Right atrium auricular region (tissue), 2 donors: Measurements from ENCODE around the gene EVI5. TPM values are rescaled to one million over a fixed set of nuclear protein-coding genes. Genes with fewer than 3 reads are reported as not detected.
"Not testable (repeated sequence)": the region's sequence is repeated elsewhere in the genome, so short reads cannot be mapped to it uniquely, and the experiment has no call there.

ENCODE experiments used
- DNase-seq: peaks from one replicate; pipeline ENCODE4 v3.0.0-alpha.2; 2019; ENCODE audit warnings: low spot score
- H3K27ac ChIP-seq, 2 donors: fragments of 200-600 bp; sonication (generic); 1 replicate in 1 of 2; 2 replicates in 1 of 2; pipeline ENCODE4 v1.5.1; 2016 to 2019
- H3K27me3 ChIP-seq, 2 donors: fragments of 200-600 bp; sonication (generic); one replicate each; pipeline versions ENCODE4 v1.5.1 to v1.6.0; 2017 to 2019
- H3K36me3 ChIP-seq: fragments of 200-600 bp; sonication (generic); one replicate; pipeline ENCODE4 v1.5.1; 2016
- H3K4me1 ChIP-seq, 2 donors: fragments of 200-600 bp; sonication (generic); one replicate each; pipeline versions ENCODE4 v1.5.1 to v1.6.0; 2017 to 2019
- H3K4me3 ChIP-seq, 2 donors: fragments of 200-600 bp; sonication (generic); 1 replicate in 1 of 2; 2 replicates in 1 of 2; pipeline ENCODE4 v1.5.1; 2017 to 2019; ENCODE audit warnings: mild to moderate bottlenecking in 1 of 2, moderate library complexity in 1 of 2
- H3K9me3 ChIP-seq, 2 donors: fragments of 200-600 bp; sonication (generic); one replicate each; pipeline ENCODE4 v1.5.1; 2019
- CTCF ChIP-seq, 2 donors: fragments of 200-600 bp; sonication (generic); IDR thresholded peaks; one replicate each; pipeline ENCODE4 v1.5.1; 2019; ENCODE audit warnings: antibody characterized with exemption in 2 of 2
- total RNA-seq, 2 donors: library from RNA; depleted of rRNA; stranded (reverse); fragments of >200 nt; gene quantifications; one replicate each; pipeline ENCODE4 v1.1.0, GENCODE V29; 2016

EVI5 gene
- total RNA-seq, 2 donors from 2014 or later, result 26.4 to 41.9 TPM

- no peaks in the 10 kb centered on the region for H3K36me3 ChIP-seq
- no peak for DNase-seq
- H3K4me3 ChIP-seq, result no peak overlapping the region
- H3K27ac ChIP-seq, result no peak overlapping the region
- H3K9me3 ChIP-seq, result no peaks in the 10 kb centered on the region
- H3K27me3 ChIP-seq, result no peaks in the 10 kb centered on the region
- H3K4me1 ChIP-seq, result no peaks in the 10 kb centered on the region
- TF ChIP-seq CTCF (IDR thresholded peaks at IDR 0.05), result no peak
These were observed 247.7 kb downstream of the EVI5 start for GRCh38 chr1:92536980-92537884.

GRCh38 chr1:92536211-92536979 lies 248.5 kb downstream of the EVI5 start:
- H3K27me3 ChIP-seq, result no peaks in the 10 kb centered on the region
- no peak for TF ChIP-seq CTCF (IDR thresholded peaks at IDR 0.05)
- no peaks in the 10 kb centered on the region for H3K4me1 ChIP-seq
- H3K4me3 ChIP-seq, result no peak overlapping the region
- H3K27ac ChIP-seq, result no peak overlapping the region
- no peaks in the 10 kb centered on the region for H3K36me3 ChIP-seq
- no peak for DNase-seq
- H3K9me3 ChIP-seq, result no peaks in the 10 kb centered on the region

- H3K4me1 ChIP-seq, H3K27ac ChIP-seq, H3K4me3 ChIP-seq, H3K9me3 ChIP-seq, H3K36me3 ChIP-seq, DNase-seq, H3K27me3 ChIP-seq: not testable (repeated sequence)
These were observed 252.5 kb downstream of the EVI5 start for GRCh38 chr1:92532371-92532770.

GRCh38 chr1:92531939-92532338 lies 253.0 kb downstream of the EVI5 start:
- not testable (repeated sequence) for DNase-seq, H3K27me3 ChIP-seq, H3K4me1 ChIP-seq, H3K27ac ChIP-seq, H3K36me3 ChIP-seq, H3K9me3 ChIP-seq, H3K4me3 ChIP-seq

- Histone ChIP-seq H3K9me3 (no peaks in the 10 kb centered on the region), H3K36me3 (no peaks in the 10 kb centered on the region), H3K27ac (no peak overlapping the region), H3K4me1 (no peaks in the 10 kb centered on the region), H3K4me3 (no peak overlapping the region), H3K27me3 (no peaks in the 10 kb centered on the region)
- no peak for DNase-seq
- TF ChIP-seq CTCF (IDR thresholded peaks at IDR 0.05), result no peak
These were observed 257.2 kb downstream of the EVI5 start for GRCh38 chr1:92527670-92528069.

GRCh38 chr1:92524944-92525590 lies 259.8 kb downstream of the EVI5 start:
- DNase-seq, H3K36me3 ChIP-seq, H3K4me3 ChIP-seq, H3K27me3 ChIP-seq, H3K4me1 ChIP-seq, H3K9me3 ChIP-seq, H3K27ac ChIP-seq: not testable (repeated sequence)

- Histone ChIP-seq H3K4me1 (no peaks in the 10 kb centered on the region), H3K36me3 (no peaks in the 10 kb centered on the region), H3K4me3 (no peak overlapping the region), H3K27ac (no peak overlapping the region), H3K9me3 (no peaks in the 10 kb centered on the region), H3K27me3 (no peaks in the 10 kb centered on the region)
- TF ChIP-seq CTCF (IDR thresholded peaks at IDR 0.05), result no peak
- no peak for DNase-seq
These were observed 265.9 kb downstream of the EVI5 start for GRCh38 chr1:92519043-92519442.
